Hematopoietic multipotent progenitor cell treated with erythropoietin and hydrocortisone succinate and interleukin-3 and kit ligand, for 17 days (in vitro differentiated cells): ENCODE measurements around the gene CHURC1.

Experiments
- DNase-seq: peaks from one replicate; pipeline ENCODE4 v3.0.0-alpha.2; 2015; ENCODE audit warnings: low spot score

Gene CHURC1

DNA sequence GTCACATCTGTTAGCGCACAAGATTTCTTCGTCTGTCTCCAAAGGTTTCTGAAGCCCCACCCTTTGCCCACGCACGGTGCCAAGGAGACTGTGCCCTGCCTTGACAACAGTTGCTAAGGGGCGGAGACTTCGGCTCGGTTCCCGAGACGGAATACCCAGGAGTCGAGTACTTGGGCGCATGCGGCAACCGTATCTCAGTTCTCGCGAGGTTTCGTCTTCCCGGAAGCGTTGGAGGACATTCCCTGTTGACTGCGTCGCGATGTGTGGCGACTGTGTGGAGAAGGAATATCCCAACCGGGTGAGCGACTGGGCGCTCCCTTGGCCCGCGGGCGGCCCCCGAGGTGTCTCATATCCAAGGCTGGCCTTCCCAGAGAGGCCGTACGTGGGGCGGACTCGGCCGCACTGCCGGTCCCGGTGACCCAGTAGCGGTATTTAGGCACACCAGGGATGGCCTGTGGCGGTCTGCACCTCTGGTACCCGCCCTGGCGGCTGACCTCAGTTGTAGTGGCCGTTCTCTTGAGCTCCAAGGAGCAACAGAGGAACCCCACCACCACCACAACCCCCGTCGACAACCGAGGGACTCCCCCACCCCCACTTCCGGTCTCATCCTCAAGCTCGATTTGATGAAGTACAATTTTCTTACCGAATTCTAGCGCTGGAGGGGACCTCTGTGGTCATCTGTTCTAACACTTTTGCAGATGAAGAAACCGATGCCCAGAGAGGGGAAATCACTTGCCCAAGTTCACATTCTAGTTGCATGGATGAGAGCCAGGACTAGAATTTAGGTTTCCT is at the start of gene CHURC1:
Gene CHURC1 (plus strand): TSS at position 219 of the 792 bp plus-strand sequence. CDS start 41 bp downstream, at position 260.
- peak; percentile 100 for DNase-seq

DNA sequence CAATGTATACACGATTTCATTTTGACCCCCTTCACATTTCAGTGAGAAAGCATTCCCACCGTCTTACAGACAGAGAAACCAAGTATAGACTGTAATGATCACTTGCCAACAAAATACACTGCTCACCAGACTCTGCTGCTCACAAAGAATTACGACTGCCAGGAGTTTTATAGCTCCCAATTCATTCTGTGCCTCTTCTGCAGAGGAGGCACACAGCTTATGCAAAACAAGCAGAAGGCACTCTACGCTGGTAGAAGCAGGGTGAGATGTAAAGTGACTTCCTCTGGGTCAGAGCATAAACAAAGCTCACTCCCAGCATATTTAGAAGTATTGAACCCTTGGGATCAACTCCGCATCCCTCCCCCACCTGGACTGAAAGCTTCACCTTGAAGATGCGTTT is 49.1 kb upstream of the CHURC1 start:
- DNase-seq = no peak

- no peak for DNase-seq
These were observed 48.3 kb upstream of the CHURC1 start for GRCh38 chr14:64865992-64866391.

DNA sequence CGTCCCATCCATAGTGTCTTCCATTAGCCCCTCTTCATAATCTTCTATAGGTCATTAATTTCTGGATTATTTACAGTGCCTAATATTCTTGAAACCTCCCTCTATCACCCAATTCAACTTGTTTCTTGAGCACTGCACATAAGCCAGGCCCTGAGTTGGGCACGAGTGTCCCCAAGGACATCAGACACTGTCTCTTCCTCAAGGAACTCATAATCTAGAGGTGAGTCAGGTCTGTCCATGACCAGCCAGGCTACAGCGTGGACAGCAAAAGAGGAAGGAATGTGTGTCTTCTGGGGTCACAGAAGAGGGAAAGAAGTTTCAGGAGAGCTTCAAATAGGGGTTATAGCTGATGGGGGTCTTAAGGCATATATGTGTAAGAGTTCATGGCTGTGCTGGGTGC is 47.1 kb upstream of the CHURC1 start:
- no peak for DNase-seq

- peak; percentile 68 for DNase-seq
These were observed 45.9 kb upstream of the CHURC1 start for GRCh38 chr14:64868379-64868778.

DNA sequence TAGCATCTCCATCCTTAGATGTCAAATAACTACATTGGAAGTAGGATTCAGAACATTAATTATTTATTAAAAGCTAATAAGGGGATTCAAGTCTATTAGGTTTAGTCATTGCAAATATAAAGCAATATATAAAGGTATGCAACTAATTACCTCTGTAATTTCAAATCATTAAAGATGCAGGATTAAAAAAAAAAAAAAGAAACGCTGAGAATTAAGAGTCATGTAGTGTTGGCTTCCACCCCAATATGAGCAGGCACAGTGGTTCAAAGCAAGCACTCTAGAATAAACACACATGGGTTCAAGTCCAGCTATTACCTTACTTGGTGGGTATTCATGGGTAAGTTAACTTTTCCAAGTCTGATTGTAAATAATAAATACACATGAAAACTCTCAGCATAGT is 45.4 kb upstream of the CHURC1 start:
- peak; percentile 74 for DNase-seq

- no peak for DNase-seq
These were observed 44.1 kb upstream of the CHURC1 start for GRCh38 chr14:64870160-64870559.

DNA sequence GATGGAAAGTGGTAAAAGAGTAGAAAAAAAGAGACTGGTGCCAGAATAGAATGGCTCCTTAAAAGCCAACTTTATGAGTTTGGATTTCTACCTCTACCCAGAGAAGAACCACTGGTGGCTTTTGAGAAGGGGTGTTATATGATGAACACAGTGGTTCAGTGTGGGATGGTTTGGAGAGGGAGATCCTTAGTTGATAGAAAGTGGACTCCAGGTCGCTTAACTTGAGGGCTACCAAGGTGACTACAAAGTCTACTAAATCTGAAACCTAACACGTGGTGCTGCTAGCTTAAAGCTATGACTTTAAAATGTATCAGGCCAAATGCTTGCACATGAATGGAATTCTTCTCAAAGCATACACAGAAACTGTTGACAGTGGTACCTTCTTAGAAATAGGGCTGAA is 42.9 kb upstream of the CHURC1 start:
- no peak for DNase-seq

DNA sequence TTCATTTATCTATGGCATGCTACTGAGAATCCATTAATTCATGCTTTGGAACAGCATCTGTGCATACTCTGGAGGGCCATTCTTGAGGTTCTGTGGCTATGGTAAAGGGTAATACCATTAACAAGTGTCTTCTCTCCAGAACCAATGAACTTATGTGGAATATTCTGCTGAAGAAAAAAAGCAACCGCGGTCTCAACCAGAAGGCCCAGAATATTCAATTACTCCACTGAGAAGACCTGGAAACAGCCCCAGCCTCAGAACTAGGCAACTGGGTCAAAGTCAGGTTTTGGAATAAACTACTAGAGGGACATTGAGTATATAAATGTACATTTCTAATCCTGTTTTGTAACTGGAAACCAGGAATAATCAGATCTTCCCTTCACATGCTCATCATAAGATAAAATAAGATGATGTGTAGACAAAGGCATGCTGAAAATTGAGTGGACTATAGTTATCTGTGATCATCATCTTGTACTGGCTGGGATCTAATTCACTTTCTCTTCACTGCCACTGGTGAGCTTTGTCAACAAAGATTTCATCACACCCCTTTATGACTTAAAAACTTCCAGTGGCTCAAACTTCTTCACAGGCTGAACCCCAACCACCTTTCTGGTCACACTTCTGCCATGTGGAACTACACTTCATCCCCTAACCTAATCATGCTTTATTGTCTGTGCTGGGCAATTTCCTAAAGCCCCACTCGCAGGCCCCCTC is 40.6 kb upstream of the CHURC1 start:
- DNase-seq = no peak

- DNase-seq = peak; percentile 42
These were observed 38.9 kb upstream of the CHURC1 start for GRCh38 chr14:64875350-64875749.

DNA sequence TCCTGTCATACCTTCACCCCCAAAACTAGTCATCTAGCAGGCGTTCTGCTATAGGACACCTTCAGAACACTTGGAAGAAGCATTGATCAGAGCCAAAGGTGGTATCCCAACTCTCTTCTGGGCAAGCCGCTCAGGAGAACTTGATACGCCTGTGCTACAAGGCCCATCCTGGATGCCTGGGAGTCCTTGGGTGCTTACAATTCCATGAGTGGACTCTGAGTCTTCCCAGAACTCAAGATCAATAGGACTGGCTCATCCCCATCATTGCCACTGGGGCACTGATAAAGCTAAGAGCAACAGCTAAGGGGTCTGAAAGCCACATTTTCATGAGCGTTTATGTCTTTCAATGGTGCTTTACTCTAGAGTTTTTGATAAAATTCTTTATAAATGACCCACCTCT is 36.4 kb upstream of the CHURC1 start:
- peak; percentile 64 for DNase-seq

DNA sequence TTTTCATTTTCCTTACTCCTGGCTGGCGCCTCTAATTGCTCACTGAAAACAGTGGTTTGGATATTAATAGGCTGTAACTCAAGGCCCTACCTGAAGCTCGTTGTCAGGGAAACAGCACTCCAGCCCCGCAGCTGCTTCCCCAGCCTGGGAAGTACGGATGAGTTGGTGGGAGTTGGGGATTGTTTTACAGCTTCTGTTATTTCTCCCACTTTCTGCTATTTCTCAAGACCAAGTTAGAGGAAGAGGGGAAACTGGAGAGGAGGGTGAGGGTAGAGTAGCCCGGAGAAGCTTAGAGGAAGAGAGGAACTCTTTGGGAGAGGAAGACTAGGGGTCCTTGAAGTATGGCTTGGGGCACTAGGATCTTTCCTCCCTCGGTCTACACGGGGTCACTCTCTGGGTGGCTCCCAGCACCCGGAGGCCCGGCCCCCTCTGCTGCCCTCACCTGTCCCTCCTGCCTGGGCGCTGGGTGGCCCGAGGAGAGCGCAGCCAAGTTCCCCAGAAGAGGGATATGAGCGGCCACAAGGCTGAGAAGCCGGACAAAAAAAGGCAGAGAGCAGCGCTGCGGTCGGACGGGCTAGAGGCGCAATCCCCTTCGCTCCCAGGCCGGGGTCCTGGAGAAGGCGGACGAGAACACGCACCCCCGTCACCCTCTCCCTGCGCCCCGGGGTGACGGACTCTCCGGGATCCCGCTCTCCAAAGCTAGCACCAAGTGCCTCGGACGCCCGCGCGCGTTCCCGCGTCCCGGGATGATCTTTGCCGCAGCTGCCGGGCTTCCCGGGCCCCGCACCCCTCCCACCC is 35.2 kb upstream of the CHURC1 start:
- DNase-seq = peak; percentile 62

- peak; percentile 90 for DNase-seq
These were observed 34.5 kb upstream of the CHURC1 start, which contains the start of gene SPTB for GRCh38 chr14:64879635-64880220. TSS of gene SPTB (minus strand) at chr14:64879907. CDS start at chr14:64823094, 56,813 bp downstream.

- DNase-seq = peak; percentile 87
These were observed 33.8 kb upstream of the CHURC1 start for GRCh38 chr14:64880221-64881121.

GRCh38 chr14:64885559-64885958 is 28.7 kb upstream of the CHURC1 start:
- peak; percentile 42 for DNase-seq

GRCh38 chr14:64889352-64889751 is 24.9 kb upstream of the CHURC1 start:
- no peak for DNase-seq

- no peak for DNase-seq
These were observed 22.9 kb upstream of the CHURC1 start for GRCh38 chr14:64891173-64891838.

- DNase-seq = peak; percentile 89
These were observed 22.3 kb upstream of the CHURC1 start for GRCh38 chr14:64891839-64892375.

DNA sequence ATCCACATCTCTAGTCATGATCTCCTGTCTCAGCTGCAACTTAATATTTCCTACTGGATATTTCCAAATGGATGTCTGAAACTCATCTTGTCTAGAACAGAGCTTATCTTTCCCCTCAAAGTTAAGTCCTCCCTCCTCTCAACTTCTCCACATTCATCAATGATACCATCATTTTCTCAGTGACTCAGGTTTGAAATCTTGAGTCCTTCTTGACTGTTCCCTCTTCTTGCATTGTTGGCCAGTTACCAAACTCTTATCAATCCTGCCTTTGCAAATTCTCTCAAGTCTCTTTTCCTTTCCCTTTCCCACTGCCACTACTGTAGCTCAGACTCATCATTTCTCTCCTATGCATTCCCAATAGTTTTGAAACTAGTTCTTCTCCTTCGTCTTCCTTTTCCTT is 14.3 kb upstream of the CHURC1 start:
- DNase-seq = no peak

GRCh38 chr14:64906022-64906421 is 8.2 kb upstream of the CHURC1 start:
- DNase-seq = no peak
